Cerebellar nuclear complex (tissue), 1 donor: ENCODE results near the gene ITSN2.

Experiments used
- DNase-seq, 2 experiments: peaks; one replicate each; lab custom pipeline; 2025; lab: John Stamatoyannopoulos, UW

Gene ITSN2

DNA sequence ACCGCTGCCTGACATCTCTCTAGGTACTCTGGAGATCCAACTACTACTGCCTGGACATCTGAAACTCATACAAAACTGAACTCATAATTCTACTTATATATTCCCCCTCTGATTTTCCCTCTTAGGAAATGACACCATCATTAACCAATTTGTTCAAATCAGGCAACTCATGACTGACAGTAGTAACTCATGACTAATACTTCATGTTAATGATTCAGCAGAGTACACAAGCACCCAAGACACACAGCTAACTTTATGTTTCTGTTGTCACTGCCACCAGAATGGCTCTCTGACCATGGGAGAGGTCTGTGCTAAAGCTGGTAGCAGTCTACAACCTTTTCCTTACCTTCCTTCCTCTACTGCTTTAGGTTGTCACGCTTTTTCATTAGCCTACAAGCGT lies 91.1 kb downstream of the ITSN2 start:
- DNase-seq, result no peak

GRCh38 chr2:24265212-24265611 lies 95.1 kb downstream of the ITSN2 start:
- DNase-seq, result no peak

DNA sequence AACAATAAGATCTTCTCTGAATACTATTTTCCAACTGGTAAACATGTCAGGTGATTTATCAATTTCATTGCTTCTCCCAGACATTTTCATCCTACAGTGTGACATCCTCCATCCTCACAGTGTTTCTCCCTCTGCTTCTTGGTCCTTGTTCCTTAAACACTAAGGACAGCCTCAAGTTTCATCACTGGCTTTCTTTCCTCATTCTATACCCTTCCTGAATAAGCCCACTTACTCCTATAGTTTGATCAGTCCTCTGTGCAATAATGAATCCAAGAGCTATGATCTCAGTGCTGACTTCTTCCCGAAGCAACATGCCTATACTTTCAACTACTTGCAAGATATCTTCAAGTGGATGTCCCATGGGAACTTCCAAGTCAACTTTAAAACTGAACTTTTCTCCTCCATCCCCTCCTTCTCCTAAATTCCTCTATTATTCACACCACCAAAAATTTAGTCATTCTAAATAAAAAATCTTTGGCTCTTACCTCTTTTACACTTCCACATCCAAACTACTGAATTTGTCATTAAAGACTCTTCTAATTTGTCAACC lies 97.8 kb downstream of the ITSN2 start:
- DNase-seq, result no peak

DNA sequence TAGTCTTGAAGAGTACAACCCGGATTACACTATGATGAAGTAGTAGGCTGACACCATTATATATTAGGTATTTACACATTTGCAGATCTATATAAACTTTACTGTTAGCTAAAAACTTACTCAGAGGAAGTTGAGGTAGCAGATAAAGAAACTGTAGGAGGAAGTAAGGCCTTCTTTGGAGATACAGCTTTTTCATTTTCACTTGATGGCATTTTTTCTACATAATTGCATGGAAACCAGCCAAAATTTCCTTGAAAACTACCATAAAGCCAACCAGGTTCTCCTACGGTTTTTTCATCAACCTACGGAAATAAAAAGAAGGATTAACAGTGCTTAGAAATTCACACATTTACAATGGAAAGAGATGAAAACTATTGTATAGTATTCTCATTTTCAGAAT lies 98.9 kb downstream of the ITSN2 start:
- no peak for DNase-seq

GRCh38 chr2:24259316-24259715 lies 101.0 kb downstream of the ITSN2 start:
- DNase-seq, result no peak

DNA sequence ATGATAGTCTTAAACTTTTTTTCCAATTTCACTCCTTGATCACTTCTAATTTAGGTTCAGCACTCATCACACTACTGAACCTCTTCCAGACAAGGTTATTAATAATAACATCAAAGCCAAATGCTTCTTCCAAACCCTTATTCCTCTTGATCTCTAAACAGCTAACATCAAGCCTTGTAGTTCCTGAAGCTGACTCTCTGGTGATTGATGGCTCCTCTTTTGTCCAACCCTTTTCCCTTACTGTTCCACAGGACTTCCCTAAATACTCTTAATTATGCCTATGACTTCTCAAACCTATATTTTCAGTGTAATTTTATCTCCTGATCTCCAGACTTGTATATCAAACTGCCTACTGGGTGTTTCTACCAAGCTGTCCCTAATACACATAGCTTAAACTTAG lies 101.6 kb downstream of the ITSN2 start:
- no peak for DNase-seq

DNA sequence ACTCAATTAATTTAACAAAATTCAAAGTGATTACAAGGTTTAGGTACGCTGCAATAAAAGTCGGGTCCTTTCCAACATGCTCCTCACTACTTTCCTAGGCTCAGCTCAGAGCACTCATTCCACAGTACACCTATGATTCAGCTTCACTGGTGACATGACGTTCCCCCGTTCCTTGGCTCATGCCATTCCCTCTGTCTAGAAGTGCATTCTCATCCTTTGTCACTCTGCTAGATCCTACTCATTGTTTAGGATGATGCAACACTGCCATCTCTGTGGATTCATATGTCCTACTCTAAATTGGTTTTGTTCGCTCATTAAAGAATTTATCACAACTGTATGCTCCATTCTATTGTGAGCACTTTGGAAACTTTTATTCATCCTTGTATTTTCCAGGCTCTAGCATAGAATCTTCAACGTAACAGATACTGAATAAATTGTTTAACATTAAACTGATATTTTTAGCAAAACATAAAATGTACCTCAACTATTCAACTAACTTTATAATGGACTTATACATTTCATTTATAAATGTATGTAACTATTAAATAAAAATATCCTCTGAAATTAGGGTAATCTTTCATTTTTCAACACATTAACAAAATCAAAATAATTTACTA lies 106.9 kb downstream of the ITSN2 start:
- DNase-seq, result no peak

DNA sequence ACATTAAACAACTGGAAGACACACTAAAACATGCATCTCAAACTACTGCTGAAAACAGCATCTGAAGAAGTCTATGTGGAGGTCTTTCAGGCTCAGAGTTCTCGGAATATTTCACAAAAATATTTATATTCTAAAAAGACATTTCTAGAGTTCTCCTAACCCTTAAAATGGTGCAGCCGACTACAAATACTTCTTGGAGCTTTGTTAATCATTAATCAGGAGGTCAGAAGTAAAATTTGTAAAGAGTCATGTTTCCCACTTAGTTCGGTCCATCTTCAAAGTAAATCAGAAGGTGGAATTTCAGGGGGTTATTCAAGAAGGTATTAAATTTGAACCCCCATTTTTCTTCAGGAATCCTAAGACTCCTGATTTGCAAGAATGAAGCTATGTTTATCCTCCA lies 112.7 kb downstream of the ITSN2 start:
- no peak for DNase-seq

DNA sequence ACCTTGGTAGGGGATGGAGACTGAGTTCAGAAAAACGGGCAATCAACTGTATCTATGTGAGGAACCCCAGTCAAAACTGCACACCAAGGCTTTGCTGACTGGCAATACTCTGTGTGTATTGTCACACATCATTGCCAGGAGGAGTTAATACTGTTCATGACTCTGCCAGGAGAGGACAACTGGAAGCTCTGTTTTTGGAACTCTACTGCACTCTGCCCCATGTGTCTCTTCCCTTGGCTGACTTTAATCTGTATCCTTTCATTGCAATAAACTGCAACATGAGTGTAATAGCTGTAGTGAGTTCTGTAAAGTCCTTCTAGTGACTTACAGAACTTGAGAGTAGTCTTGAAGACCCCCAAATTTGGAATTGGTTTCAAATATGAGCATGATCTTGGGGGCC lies 113.2 kb downstream of the ITSN2 start:
- no peak for DNase-seq

- DNase-seq, result no peak
Measured at GRCh38 chr2:24245986-24246776, 114.2 kb downstream of the ITSN2 start.

DNA sequence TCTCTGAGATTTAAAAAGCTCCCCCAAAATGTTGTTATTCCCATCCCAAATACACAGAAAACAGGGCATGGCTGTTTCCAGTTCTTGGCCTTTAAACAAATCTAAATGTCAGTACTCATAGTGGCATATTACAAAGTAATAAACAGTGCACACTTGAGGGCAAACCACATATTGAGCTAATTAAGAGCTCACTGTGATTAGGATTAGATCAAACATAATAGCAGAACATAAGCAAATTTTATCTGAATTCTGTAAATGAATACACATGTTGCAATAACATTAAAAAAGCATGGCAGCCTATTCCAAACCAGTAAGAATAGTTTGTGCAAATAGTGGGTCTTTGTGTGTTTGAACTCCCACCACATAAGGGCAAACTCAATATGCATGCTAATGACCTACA lies 118.8 kb downstream of the ITSN2 start:
- no peak for DNase-seq

- DNase-seq, result no peak
Measured at GRCh38 chr2:24239553-24239952, 120.8 kb downstream of the ITSN2 start.

DNA sequence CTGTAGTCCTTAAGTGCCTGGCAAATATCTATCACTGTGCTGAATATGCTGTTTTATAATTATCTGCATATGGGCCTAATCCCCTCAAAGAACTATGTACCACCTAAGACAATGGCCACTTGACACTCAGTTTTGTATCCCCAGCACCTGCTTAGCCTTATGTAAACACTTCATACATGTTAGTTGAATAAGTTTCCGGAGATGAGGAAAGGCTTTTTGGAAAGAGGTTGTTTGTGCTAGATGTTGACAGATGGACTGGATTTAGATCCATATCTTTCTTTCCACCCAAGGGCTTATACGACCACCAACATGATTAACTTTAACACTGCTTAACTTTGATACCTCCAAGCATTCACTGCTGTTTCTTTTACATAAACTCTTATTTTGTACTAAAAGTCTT lies 122.2 kb downstream of the ITSN2 start:
- DNase-seq, result no peak

DNA sequence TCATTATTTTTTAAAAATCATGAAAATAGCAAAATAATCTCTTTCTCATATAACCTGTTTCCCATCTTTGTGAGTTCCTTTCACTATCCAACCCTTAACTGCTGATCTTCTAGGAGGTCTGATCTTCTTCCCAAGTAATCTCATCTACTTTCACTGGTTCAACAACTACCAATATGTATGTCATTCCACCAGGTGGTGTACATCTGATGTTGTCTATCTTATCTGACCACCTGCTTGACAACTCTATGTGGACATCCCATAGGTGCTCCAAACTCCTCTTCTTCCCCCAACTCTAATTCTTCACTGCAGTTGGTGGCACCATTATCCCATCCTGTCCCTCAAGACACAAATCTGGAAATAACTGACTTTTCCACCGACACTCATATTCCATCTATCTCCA lies 123.0 kb downstream of the ITSN2 start:
- DNase-seq, result no peak

DNA sequence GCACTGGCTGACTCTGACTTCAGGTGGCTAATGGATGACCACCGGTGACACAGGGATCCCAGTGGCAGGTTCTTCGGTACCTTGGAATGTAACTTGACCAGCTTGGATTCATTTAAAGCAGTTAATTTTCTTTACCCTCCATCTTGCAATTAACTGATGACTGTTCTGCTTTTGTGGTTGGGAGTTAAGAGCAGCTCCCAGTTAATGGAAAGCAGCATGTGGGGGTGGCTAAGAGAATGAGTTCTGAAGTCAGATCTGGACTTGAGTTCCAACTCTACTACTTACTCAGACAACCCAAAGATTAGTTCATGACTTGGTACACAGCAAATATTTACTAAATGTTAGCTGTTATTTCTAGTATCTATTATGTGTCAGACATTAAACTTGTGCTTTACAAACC lies 127.0 kb downstream of the ITSN2 start:
- no peak for DNase-seq

DNA sequence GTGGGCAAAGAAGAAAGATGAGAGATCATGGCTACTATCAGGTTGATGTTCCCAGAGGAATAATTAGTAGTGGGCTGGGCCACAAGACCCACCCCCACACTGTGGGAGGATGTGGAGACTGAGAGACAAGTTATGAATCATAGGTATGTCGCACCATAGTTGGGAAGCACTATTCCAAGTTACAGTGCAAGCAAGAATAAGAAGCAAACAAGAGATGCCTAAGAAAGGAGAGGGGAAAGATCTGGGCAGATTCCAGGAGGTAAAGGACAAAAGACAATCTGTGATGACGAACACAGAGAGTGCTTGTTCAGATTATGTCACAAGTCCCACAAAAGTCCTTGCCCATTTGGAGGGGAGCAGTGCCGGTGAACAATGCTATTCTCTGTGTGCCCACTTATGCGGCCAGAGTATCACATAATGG lies 128.9 kb downstream of the ITSN2 start:
- DNase-seq, result no peak

DNA sequence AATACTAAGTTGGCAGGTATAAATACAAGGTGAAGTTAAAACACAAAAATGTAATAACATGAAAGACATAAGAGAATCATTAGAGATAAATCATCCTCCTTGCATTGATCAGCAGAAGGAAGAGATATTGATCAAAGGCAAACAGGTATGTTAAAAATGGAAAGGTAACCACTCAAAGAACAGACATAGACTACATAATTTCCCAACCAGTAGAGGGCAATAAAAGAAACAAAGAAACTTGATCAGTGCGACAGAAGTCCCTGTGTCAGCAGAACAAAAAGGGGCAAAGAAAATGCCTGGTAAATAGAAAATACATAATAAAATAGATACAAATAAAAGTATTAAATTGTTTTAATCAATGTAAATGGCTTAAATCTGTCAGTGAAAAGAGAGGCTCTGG lies 131.9 kb downstream of the ITSN2 start:
- DNase-seq, result no peak

DNA sequence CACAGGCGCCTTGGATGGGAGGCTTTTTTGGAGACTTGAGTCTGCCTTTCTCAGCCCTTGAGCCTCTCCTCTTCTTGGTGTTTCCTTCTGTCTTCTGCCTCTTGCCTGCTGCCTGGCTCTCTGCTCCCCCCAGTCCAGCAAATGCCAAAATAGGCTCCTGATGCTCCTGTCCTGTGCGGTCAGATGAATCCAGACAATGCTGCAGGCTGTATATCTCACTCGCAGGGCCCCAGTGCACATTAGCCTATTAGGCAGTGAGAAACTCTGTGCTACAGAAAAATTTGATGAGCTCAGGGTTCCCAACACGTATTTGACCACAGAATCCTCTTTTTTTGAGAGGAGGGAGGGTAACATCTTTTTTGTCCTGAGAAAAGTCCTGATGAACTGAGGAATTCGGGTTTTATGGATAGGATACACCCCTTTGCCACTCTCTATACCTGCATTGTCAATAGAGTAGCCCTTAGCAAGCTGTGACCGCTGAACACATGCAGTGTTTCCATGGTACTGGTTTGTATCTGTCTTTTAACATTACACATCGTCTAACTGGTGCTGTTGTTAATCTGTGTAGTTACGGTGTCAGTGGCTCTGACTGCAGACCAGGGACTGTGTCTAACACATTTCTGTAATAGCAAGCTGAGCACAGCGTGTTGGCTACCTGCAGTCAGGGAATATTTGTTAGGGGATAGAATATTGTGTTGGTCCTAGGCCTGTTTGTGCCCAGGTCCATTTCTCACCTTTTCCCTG lies 134.7 kb downstream of the ITSN2 start:
- DNase-seq, result no peak

DNA sequence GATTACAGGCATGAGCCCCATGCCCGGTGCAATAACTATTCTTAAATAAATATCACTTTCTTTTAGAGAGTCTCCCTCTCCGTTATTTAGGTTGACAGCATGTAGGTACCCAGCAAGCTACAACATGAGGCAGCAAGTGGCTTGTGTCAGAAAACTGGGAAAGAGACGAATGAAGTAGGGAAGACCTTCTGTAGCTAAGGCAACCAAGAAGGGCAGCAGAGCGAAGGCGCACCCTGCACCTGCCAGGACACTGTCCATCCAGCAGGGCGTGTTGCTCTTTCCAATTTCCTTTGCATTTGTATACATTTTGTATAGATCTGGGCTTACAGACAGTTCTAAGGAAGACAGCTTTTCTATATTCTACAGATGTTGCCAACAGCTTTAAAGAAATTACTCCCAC lies 137.4 kb downstream of the ITSN2 start:
- DNase-seq, result no peak

GRCh38 chr2:24221343-24222050 lies 138.8 kb downstream of the ITSN2 start:
- no peak for DNase-seq

GRCh38 chr2:24220554-24221291 lies 139.6 kb downstream of the ITSN2 start:
- no peak for DNase-seq

GRCh38 chr2:24214880-24215279 lies 145.5 kb downstream of the ITSN2 start:
- DNase-seq, result no peak
